ENCODE measurements around the gene STAT4. TPM values are rescaled to one million over a fixed set of nuclear protein-coding genes. Genes with fewer than 3 reads are reported as not detected.
A peak's percentile ranks its signal among the peaks of the same experiment; 100 is the strongest.

STAT4 gene
- total RNA-seq, 4 donors from 2014 or later = 0.34 to 2.7 (median 0.81) TPM; not detected in 1

DNA sequence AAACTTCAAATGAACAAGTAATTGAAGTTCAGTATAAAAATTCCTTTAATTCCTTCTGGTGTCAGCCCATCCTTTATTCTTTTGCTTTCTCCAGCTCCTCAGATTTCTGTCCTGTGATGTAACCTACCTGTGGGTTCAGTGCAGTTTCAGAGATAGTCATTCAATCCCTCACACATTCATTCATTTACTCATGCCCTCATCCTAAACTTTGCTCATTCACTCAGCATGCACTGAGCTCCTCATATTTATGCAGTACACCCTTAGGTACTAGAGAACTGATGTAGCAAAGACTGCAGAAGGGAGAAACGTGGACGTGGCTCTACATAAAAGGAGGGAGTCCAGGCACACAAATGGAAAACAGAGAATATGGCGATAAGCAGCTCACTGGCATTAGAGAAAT lies 91.5 kb downstream of the STAT4 start:
- Histone ChIP-seq H3K27ac (no peak overlapping the region), H3K27me3 (no peaks in the 10 kb centered on the region), H3K4me3 (no peak overlapping the region), H3K4me1 (no peaks in the 10 kb centered on the region), H3K9me3 (no peaks in the 10 kb centered on the region), H3K36me3 (no peaks in the 10 kb centered on the region)
- whole genome bisulfite sequencing = 85% methylated on average over 3 of the region's 3 CpGs
- DNase-seq (ENCODE audit: low spot score in 2 of 2) = no peak
- no peak for TF ChIP-seq POLR2A (IDR thresholded peaks at IDR 0.05)
- TF ChIP-seq, protein P1, sequence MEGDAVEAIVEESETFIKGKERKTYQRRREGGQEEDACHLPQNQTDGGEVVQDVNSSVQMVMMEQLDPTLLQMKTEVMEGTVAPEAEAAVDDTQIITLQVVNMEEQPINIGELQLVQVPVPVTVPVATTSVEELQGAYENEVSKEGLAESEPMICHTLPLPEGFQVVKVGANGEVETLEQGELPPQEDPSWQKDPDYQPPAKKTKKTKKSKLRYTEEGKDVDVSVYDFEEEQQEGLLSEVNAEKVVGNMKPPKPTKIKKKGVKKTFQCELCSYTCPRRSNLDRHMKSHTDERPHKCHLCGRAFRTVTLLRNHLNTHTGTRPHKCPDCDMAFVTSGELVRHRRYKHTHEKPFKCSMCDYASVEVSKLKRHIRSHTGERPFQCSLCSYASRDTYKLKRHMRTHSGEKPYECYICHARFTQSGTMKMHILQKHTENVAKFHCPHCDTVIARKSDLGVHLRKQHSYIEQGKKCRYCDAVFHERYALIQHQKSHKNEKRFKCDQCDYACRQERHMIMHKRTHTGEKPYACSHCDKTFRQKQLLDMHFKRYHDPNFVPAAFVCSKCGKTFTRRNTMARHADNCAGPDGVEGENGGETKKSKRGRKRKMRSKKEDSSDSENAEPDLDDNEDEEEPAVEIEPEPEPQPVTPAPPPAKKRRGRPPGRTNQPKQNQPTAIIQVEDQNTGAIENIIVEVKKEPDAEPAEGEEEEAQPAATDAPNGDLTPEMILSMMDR (IDR thresholded peaks at IDR 0.05) = no peak
- no peak for TF ChIP-seq POLR2AphosphoS5 (IDR thresholded peaks at IDR 0.05)
- no peak for TF ChIP-seq EP300 (IDR thresholded peaks at IDR 0.05)

DNA sequence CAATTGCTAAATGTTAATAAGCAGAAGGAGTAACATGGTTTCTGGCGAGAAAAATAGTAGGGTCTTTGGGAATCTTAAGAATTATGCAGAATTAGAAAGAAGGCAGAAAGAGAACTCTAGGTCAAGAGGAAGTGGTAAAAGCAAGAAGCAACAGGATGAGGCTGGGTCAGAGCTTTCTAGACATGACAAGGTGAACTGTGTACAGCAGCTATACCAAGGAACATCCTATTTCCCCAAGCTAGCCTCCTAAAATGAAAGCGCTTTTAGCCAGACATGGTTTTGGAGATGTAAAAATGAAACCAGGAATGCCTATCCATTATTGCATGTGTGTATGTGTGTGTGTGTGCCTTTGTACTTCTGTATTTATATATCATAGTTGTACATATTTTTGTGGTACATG lies 94.6 kb downstream of the STAT4 start:
- Histone ChIP-seq H3K27me3 (peaks cover 3% of the 10 kb centered on the region), H3K27ac (no peak overlapping the region), H3K9me3 (no peaks in the 10 kb centered on the region), H3K36me3 (no peaks in the 10 kb centered on the region), H3K4me3 (no peak overlapping the region), H3K4me1 (peaks cover 4% of the 10 kb centered on the region)
- TF ChIP-seq EP300 (IDR thresholded peaks at IDR 0.05) (no peak), POLR2A (IDR thresholded peaks at IDR 0.05) (no peak), POLR2AphosphoS5 (IDR thresholded peaks at IDR 0.05) (no peak)
- TF ChIP-seq, protein P1 (IDR thresholded peaks at IDR 0.05) = no peak
- WGBS = 88% methylated on average over 2 of the region's 2 CpGs
- no peak for DNase-seq (ENCODE audit: low spot score in 2 of 2)

- 82% methylated on average over 6 of the region's 6 CpGs for WGBS
Measured at GRCh38 chr2:191053256-191053655, 97.5 kb downstream of the STAT4 start.

DNA sequence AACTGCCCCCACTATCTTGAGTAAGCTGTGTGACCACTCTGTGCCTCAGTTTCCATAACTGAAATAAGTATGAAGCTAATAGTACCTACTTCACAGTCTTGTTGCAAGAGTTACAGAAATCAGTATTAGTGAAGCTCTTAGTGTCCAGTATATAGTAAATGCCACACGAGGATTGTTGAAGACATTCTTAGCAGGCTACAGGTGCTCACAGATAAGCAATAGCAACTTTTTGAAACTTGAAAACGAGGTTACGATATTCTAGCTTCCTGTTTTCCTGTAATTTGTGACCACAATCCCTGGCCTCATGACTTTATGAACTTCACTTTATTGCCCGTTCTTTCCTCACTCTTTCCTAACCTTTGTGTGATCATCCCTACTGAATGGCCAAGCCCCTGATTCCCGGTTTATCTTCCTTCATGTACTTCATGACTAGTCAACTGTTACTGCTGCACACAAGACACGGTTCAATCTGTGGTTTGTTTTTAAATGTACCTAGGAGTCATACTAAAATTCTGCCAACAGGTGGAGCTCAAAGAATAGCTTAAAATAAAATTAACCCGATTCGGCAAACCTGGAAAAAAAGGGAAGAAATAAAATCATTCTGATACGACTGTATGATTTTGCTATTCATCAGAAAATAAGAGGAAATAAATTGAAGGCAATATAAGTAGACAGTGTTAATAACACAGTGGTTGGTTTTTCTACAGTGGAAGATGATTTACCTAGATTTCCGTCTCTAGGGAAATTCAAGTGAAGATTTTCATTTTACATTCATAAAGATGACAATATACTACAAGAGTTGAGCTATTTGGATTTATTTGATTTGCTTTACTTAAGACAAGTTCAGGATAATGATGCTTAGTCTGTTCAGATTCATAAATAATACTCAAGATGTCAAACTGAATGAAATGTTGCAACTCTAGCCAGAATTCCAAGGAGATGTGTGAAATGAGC lies 98.7 kb downstream of the STAT4 start:
- WGBS = 24% methylated on average over 10 of the region's 10 CpGs
- Histone ChIP-seq H3K4me3 (no peak overlapping the region), H3K9me3 (no peaks in the 10 kb centered on the region), H3K4me1 (peaks cover 4% of the 10 kb centered on the region), H3K36me3 (no peaks in the 10 kb centered on the region), H3K27ac (no peak overlapping the region), H3K27me3 (peaks cover 3% of the 10 kb centered on the region)
- TF ChIP-seq, protein P1 (IDR thresholded peaks at IDR 0.05) = peak; percentile 46 to 49
- no peak for TF ChIP-seq POLR2A (IDR thresholded peaks at IDR 0.05)
- DNase-seq (ENCODE audit: low spot score in 2 of 2) = no peak

More at GRCh38 chr2:191053256-191053655, 97.5 kb downstream of the STAT4 start:
- peaks cover 4% of the 10 kb centered on the region for H3K4me1 ChIP-seq
- H3K36me3 ChIP-seq = no peaks in the 10 kb centered on the region
- no peak for DNase-seq (ENCODE audit: low spot score in 2 of 2)
- H3K4me3 ChIP-seq = no peak overlapping the region
- H3K27ac ChIP-seq = no peak overlapping the region
- H3K9me3 ChIP-seq = no peaks in the 10 kb centered on the region
- peaks cover 3% of the 10 kb centered on the region for H3K27me3 ChIP-seq
- TF ChIP-seq, protein P1 (IDR thresholded peaks at IDR 0.05) = no peak
- TF ChIP-seq POLR2AphosphoS5 (IDR thresholded peaks at IDR 0.05) (no peak), EP300 (IDR thresholded peaks at IDR 0.05) (no peak), POLR2A (IDR thresholded peaks at IDR 0.05) (no peak)

- Histone ChIP-seq H3K9me3 (no peaks in the 10 kb centered on the region), H3K4me1 (peaks cover 4% of the 10 kb centered on the region), H3K36me3 (no peaks in the 10 kb centered on the region), H3K27me3 (peaks cover 3% of the 10 kb centered on the region), H3K4me3 (no peak overlapping the region), H3K27ac (no peak overlapping the region)
- WGBS = 82% methylated on average over 3 of the region's 3 CpGs
- TF ChIP-seq, protein P1 (IDR thresholded peaks at IDR 0.05) = no peak
- no peak for TF ChIP-seq POLR2AphosphoS5 (IDR thresholded peaks at IDR 0.05)
- no peak for TF ChIP-seq EP300 (IDR thresholded peaks at IDR 0.05)
- TF ChIP-seq POLR2A (IDR thresholded peaks at IDR 0.05) = no peak
- no peak for DNase-seq (ENCODE audit: low spot score in 2 of 2)
Measured at GRCh38 chr2:191051177-191051576, 99.6 kb downstream of the STAT4 start.
